Astrocyte of the cerebellum (primary cell): ENCODE measurements around the gene CASD1.

Source experiments
- DNase-seq: peaks from one replicate; pipeline ENCODE4 v3.0.0-alpha.2; 2011; ENCODE audit warnings: low read depth
- H3K4me3 ChIP-seq: 2 replicates; pipeline ENCODE4 v1.5.1; 2011; ENCODE audit warnings: mild to moderate bottlenecking, low read depth, low read length, moderate library complexity
- in situ Hi-C: cut with HindIII; loops from 2 replicates; pipeline ENCODE4 v1.10.0; 2017; ENCODE audit warnings: low sequenced_read_pairs
- TF ChIP-seq, protein P1 (sequence below): IDR thresholded peaks from 2 replicates; pipeline ENCODE4 v1.5.1; 2012; ENCODE audit warnings: low read length, low read depth, moderate library complexity, mild to moderate bottlenecking; ENCODE audit errors: missing control alignments

CASD1 gene

DNA sequence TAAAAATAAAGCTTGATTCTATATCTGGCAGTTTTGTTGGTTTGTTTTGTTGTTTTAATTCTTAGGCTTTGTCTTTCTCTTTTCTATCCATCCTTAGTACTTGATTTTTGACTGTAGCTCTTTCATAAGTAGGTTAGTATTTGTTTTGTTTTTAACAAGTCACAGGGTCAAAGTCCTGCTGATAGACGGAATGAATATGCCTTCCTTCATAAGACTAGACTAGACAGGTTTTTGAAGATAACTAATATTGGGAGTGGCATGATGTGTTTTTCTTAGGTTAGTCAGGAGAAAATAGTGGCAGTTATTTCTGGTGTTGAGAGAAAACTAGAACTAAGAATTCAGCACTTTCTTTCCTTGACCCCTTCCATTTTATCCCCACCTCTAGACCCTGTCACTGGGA, 50.4 kb downstream of the CASD1 start:
- no peak for DNase-seq
- in situ Hi-C loops = no loop called here
- no peak overlapping the region for H3K4me3 ChIP-seq
- TF ChIP-seq, protein P1, sequence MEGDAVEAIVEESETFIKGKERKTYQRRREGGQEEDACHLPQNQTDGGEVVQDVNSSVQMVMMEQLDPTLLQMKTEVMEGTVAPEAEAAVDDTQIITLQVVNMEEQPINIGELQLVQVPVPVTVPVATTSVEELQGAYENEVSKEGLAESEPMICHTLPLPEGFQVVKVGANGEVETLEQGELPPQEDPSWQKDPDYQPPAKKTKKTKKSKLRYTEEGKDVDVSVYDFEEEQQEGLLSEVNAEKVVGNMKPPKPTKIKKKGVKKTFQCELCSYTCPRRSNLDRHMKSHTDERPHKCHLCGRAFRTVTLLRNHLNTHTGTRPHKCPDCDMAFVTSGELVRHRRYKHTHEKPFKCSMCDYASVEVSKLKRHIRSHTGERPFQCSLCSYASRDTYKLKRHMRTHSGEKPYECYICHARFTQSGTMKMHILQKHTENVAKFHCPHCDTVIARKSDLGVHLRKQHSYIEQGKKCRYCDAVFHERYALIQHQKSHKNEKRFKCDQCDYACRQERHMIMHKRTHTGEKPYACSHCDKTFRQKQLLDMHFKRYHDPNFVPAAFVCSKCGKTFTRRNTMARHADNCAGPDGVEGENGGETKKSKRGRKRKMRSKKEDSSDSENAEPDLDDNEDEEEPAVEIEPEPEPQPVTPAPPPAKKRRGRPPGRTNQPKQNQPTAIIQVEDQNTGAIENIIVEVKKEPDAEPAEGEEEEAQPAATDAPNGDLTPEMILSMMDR = no peak

DNA sequence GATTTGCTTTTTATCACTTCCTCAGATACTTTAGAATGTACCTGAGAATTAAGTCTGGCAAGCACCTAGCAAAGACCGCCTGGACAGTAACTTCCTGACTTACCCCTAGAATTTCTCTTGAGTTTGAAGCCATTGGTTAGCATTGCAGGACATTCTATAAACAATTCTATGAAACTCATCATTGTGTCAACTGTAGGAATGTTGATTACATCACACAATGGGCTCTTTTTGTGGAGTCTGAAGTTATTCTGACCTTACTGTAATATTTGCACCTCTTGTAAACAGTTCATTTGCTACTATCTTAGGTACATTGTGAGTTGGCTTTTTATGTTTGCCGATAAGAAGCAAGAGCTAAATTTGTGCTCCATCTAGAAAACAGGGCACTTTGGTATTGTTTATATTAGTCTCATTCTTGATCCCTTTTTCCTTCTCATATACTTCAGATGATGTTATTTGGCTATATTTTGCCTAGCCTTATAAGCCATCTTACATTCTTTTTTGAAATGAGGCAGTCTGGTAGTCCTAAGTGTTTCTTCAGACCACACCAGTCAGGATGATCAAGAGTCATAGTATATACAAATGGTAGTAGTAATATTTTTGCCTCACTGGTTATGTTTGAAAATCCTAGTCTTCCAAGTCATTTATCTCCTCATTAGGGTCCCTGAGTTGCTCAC, 52.4 kb downstream of the CASD1 start:
- DNase-seq = no peak
- no peak overlapping the region for H3K4me3 ChIP-seq
- in situ Hi-C loops = no loop called here
- TF ChIP-seq, protein P1 = no peak

DNA sequence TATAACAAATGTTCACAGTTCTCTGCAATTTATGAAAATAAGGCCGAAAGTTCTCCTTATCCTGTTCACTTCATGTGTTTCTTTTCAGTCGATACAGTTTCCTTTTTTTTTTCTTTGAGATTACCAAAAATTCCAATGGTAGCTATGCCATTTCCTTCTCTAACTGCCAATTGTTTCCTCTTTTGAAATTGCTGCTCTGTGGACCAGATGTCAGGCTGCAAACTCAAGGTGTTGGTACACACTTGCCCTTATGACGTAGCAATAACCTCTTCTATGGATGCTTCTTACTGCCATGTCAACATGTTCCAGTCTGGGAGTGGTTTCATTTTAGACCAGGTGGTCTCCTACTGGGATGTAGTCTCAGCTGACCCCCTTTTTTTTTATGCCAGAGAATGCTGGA, 52.9 kb downstream of the CASD1 start:
- in situ Hi-C loops = no loop called here
- H3K4me3 ChIP-seq = no peak overlapping the region
- DNase-seq = no peak

DNA sequence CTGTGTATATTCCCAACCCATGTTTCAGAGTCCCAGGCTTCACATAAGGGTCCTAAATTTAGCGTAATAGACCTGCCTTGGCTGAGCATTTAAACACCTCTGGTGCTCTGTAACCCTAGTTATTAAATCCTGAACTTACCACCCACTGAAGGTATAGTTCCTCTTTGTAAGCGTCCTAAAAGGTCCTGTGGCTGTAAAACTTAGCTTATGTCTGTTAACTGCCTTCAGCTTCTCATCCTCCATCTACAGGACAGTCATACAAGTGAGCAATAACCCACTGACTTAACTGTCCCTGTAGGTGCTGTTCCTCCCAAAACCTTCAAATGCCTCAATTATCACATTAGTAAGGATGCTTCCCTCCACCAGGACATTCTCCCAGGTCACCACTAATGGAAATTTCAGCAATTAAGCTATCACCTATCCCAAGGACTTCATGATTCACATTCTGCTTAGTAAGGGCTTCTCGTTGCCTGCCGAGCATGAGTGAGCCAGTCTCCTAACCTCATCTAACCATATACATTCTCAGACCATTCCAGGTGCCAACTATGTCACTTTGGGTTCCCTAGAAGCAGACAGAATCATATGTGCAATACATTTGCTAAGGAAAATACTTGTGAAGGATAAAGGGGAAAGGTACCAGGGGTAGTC, 55.8 kb downstream of the CASD1 start:
- TF ChIP-seq, protein P1 = no peak
- DNase-seq = no peak
- no peak overlapping the region for H3K4me3 ChIP-seq
- in situ Hi-C loops = no loop called here

More for the DNA sequence above, 52.9 kb downstream of the CASD1 start:
- TF ChIP-seq, protein P1 = no peak

DNA sequence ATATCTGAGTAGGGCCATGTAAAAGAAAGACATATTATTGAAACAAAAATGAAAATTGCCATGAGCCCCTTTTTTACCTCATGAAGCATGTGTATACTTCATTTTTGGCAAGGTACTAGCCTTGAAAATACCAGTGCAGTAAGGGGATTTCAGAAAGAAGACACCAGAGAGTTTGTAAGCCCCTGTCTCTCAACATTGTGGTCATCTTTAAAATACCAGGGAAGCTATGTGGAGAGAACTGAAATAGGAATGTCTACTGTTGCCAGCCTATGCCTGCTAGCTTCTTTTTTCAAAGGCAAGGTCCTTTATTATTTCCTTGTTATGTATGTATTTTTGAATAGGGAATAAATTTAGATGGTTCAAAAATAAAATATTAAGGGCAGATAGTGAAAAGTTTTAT, 57.8 kb downstream of the CASD1 start:
- in situ Hi-C loops = no loop called here
- no peak overlapping the region for H3K4me3 ChIP-seq
- no peak for DNase-seq
- TF ChIP-seq, protein P1 = no peak

DNA sequence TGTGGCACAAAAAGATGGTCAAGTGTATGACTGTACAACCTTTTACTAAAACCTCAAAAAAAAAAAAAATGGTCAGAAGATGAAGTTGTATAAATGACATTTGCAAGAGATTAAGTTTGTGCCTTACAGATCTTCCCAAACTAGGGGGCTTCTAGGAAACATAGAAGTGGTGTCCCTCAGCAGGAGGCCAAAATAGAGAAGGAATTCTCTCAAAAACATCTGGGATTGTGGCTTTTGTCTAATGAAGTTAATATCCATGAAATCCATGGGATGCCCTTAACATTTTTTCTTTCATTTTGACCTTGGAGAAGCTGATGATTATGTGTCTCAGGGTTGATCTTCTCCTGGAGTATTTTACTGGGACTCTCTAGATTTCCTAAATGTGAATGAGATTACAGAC, 62.2 kb downstream of the CASD1 start:
- in situ Hi-C loops = no loop called here

More for the DNA sequence above, 62.2 kb downstream of the CASD1 start:
- no peak overlapping the region for H3K4me3 ChIP-seq
- no peak for DNase-seq
- TF ChIP-seq, protein P1 = no peak
